Stimulated activated CD4-positive, alpha-beta T cell treated with anti-CD3 and anti-CD28 coated beads, Interleukin-4, amount 100 ng/mL, for 1 hour (primary cell): ENCODE measurements around the gene RBBP8.
"Not testable (repeated sequence)": the region's sequence is repeated elsewhere in the genome, so short reads cannot be mapped to it uniquely, and the experiment has no call there.

ENCODE experiments used
- DNase-seq: peaks from one replicate; pipeline ENCODE4 v3.0.0-alpha.2; 2020

The RBBP8 gene

DNA sequence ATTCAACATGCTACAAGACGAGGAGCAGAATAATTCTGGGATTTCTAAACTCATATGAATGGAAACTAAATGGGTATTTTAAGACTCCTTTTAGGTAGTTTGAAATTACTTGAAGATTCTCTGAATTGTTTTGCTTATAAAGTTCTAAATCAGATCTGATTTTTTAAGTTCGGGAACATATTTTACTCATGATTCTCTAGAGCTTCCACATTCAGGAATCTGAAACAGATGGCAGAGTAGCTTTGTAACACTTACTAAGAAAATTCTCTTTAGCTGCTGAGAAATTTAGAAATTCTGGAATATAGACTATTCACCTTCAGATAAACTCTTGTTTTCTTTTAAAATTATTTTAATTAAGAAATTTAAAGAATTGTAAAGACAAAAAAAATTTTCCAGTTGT, 13.7 kb downstream of the RBBP8 start:
- no peak for DNase-seq

GRCh38 chr18:22951823-22952222, 18.7 kb downstream of the RBBP8 start:
- DNase-seq, result no peak

DNA sequence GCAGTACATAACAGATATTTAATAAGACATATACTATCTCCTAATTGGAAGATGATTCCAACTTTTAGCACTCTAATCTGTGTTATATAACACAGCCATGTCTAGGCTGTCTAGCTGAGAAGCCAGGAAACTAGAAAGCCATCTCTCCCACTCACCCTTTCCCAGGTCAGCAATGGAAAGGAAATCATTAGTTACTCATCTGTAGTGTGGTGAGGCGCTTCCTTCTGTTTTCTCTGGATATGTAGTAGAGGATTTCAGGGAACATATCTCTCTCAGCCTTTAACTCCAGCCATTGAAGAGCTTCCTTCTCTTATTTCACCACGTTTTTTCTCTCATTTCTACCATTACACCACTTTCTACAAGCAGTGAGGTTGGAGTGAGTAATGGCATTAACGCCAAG, 19.4 kb downstream of the RBBP8 start:
- DNase-seq, result no peak

DNA sequence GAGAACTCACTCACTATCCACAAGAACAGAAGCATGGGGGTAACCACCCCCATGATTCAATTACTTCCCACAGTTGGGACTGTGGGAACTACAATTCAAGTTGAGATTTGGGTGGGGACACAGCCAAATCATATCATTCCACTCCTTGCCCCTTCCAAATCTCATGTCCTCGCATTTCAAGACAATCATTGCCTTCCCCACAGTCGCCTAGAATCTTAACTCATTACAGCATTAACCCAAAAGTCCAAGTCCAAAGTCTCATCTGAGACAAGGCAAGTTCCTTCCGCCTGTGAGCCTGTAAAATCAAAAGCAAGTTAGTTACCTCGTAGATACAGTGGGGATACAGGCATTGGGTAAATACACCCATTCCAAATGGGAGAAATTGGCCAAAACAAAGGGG, 20.9 kb downstream of the RBBP8 start:
- DNase-seq, result not testable (repeated sequence)

GRCh38 chr18:22956226-22956625, 23.1 kb downstream of the RBBP8 start:
- DNase-seq, result no peak

DNA sequence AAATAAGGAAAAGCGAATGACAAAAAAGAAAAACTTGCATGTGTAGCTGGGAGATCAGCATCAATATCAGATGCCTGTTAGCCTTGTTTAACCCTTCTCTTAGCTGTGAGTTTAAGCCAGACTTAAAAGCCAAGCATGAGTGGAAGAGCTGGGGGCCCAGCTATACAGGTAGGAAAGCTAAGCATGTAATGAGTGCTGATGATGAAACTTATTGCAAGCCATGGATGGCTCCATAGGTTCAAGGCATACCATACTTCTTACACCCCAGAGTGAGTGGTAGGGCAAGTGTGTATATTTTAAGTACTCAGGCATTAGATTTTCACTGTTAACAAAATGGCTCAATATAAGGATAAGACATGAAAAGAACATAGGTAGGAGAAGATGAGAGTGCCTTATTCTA, 28.0 kb downstream of the RBBP8 start:
- DNase-seq, result no peak

DNA sequence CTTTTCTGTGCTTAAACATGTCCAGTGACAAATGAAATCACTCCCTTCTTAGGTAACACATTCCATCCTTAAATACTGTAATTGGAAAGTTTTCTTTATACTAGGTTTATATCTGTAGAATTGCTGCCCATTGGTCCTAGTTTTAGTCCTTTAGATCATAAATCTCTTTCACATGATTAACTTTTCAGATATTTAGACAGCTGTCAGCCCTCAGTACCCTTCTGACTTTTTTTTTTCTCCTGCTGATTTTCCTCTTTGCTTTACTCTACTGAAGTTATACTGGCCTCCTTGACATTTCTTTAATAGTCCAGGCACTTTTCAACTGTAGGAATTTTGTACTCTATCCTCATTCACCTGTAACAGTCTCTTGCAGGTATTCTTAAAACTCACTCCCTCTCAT, 28.9 kb downstream of the RBBP8 start:
- no peak for DNase-seq

GRCh38 chr18:22964116-22964515, 31.0 kb downstream of the RBBP8 start:
- no peak for DNase-seq

GRCh38 chr18:22964722-22965121, 31.6 kb downstream of the RBBP8 start:
- DNase-seq, result no peak

- no peak for DNase-seq
These were observed 37.9 kb downstream of the RBBP8 start for GRCh38 chr18:22971038-22971437.

- DNase-seq, result no peak
These were observed 40.9 kb downstream of the RBBP8 start for GRCh38 chr18:22974001-22974400.

DNA sequence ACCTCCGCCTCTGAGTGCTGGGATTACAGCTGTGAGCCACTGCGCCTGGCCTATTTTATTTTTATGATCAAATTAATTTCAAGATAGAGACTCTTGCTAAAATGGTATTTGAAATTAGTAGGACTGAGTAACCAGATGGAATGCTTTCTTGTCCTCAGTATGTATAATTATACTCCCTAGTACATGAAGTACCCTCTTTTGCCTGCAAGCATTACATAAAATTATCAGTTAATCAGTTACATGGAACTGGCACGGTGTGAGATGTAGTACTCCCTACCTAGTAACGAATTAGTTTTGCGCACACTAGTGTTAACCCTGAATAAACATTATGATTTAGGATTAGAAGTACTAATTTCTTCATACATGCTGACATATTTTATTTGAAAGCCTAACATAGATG, 41.6 kb downstream of the RBBP8 start:
- DNase-seq, result no peak

DNA sequence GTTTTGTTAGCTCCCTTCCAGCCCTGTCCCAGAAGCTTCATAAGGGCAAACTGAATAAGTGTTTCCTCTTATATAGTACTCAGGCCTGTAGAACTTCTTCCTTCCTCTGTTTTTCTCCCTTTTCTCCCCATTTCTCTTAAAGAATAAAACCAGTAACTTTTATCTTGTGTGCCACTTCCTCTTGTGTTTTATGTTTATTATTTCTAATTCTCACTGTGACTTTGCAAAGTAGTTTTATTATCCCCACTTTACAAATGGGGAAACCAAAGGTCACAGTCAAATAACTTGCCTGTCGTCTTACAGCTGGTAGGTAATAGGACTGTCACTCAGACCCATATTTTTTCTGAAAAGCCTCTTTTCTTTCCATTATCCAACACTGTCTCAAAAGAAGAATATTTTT, 42.4 kb downstream of the RBBP8 start:
- no peak for DNase-seq

DNA sequence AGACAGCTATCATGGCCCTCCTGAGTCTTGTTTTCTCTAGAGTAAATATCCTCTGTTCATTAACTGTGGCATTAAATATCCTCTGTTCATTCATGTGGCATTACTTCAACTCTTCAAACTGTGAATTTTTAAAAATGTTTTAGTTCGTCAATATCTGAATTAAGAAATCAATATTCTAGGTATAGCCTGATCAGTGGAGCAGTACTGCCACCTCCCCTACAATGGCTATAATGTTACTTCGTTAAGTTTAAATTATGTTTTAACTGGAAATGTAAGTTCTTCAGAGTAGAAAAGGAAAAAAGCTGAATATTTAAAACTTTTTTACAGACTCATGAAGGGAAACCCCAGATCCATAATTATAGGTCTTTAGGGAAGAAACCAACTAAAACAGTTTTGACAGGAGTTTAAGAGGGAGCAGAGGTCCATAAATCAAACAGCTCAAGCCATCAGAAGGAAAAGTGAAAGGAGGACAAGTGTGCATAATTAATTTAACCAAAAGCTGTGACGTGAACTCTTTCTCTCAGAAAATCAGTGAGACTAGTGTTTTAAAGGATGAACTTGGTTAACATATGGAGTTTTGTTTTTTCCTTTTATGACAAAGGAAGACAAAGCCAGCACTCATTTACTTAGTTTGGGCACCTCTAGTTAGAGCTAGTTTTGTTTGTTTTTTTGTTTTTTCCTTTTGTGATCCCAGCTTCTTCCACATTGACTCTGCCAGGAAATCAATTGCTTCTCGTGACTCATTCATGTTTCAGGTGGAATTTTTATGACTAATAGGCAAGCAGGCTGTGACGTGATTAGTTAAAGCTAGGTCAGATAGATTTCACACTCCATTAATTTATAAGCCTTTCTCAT, 44.9 kb downstream of the RBBP8 start:
- DNase-seq, result no peak

DNA sequence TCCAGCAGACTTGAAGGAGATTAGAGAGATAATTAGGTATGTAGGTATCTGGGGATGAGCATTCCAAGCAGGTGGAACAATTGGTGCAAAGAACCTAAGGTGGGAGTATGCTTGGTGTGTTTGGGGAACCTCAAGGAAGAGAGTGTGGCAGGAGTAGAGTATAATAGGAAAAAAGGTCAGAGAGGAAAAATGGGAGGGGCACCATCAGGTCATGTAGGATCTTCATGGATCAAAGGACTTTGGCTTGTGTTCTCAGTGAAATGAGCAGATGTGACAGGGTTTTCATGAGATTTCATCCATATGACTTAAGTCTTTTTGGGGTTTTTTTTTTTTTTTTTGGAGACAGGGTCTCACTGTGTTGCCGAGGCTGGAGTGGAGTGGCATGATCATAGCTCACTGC, 47.3 kb downstream of the RBBP8 start:
- no peak for DNase-seq

GRCh38 chr18:22981274-22982133, 48.4 kb downstream of the RBBP8 start:
- no peak for DNase-seq

- no peak for DNase-seq
These were observed 50.0 kb downstream of the RBBP8 start for GRCh38 chr18:22983175-22983574.

DNA sequence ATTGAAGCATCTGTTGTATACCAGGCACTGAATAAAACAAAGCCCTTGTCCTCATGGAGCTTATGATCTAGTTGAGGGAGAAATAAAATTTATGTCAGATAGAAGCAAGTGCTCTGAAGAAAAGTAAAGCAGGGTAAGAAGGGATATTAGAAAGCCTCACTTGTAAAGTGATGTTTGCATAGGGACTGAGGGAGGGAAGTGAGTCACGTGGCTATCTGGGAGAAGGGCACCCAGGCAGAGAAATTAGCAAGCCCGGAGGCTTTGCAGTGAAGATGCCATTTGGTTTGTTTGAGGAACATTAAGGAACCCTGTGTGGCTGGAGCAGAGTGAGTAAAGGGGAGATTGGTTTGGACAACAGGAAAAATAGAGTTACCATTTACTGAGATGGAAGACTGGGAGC, 52.1 kb downstream of the RBBP8 start:
- no peak for DNase-seq

DNA sequence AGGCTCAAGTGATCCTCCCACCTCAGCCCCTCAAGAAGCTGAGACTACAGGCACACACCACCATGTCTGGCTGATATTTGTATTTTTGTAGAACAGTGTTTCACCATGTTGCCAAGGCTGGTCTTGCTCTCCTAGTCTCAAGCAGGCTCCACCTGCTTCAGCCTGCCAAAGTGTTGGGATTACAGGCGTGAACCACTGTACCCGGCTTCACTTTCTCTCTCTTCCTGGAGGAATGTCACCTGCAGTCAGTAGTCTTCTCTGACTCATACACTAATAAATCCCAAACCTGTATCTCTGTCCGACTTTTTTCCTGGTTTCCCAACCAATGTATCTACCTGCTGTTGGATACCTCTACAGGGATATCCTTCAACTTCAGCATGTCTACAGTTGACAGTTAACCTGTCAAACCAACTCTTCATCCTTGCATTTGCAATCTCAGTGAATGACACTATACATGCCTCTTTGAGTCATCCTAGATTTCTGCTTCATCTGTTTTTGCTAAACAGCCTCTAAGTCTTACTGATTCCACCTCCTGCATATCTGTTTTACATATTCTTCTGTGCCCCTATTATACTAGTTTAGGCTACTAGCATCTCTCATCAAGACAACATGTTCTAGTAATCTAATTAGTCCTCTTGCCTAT, 54.5 kb downstream of the RBBP8 start:
- no peak for DNase-seq

- DNase-seq, result no peak
These were observed 55.1 kb downstream of the RBBP8 start for GRCh38 chr18:22988208-22988607.

DNA sequence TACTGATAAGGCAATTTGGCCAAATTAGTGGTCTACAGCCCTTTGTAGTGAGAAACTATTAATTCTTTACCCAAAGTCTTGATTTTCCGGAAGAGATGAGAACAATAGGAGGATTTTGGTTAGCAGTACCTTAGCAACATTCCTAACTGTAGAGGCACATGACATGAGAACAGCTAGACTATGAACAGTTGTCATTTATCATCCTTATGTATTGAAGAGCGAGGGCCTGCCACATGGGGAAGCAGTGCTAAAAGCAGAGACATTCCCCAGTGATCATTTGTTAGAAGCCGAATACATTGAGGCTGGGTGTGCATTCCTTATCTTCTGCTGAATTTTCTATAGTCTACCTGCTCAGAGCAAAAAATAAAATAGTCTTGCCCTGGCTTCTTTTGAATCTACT, 65.2 kb downstream of the RBBP8 start:
- DNase-seq, result no peak

- no peak for DNase-seq
These were observed 66.1 kb downstream of the RBBP8 start for GRCh38 chr18:22999212-22999611.

GRCh38 chr18:22999647-23000046, 66.5 kb downstream of the RBBP8 start:
- no peak for DNase-seq

- DNase-seq, result no peak
These were observed 70.2 kb downstream of the RBBP8 start for GRCh38 chr18:23003289-23003688.
